GM12892 (cell line): ENCODE data around the gene GJA5.

Experiments used
- POLR2A ChIP-seq: IDR thresholded peaks from 2 replicates; pipeline ENCODE4 v1.6.1; 2011; ENCODE audit warnings: low read depth, low read length, control low read depth
- POLR2AphosphoS5 ChIP-seq: IDR thresholded peaks from 2 replicates; pipeline ENCODE4 v1.6.1; 2011; ENCODE audit warnings: low read depth, low read length, control low read depth
- TAF1 ChIP-seq: IDR thresholded peaks from 2 replicates; pipeline ENCODE4 v1.6.1; 2011; ENCODE audit warnings: low read depth, mild to moderate bottlenecking, control low read depth, low read length, borderline replicate concordance

DNA sequence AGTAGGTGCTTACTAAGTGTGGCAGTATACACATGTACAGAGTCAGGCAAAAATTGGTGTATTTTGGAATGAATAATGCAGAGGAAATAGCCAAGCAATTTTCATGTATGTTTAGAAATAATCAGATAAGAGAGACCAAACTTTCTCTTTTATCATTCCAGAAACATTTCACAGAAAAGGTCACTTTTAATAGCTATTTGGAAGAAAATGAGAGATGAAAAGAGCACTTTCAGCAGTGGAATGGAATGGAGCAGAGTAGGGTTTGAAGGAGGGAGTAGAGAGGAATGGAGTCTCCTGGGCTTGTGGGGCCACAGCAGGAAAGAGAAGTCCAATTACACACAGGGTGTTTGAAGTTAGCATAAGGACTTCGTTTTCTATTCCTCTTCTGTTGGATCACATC lies 48.8 kb upstream of the GJA5 start:
- TF ChIP-seq POLR2AphosphoS5 (no peak), POLR2A (no peak), TAF1 (no peak)
